ENCODE data around the gene GPC3. TPM values are rescaled to one million over a fixed set of nuclear protein-coding genes. Genes with fewer than 3 reads are reported as not detected.

The GPC3 gene
- total and polyA plus RNA-seq, 4 experiments from 2014 or later: 0.20 to 2.4 (median 0.22) TPM; not detected in 1

DNA sequence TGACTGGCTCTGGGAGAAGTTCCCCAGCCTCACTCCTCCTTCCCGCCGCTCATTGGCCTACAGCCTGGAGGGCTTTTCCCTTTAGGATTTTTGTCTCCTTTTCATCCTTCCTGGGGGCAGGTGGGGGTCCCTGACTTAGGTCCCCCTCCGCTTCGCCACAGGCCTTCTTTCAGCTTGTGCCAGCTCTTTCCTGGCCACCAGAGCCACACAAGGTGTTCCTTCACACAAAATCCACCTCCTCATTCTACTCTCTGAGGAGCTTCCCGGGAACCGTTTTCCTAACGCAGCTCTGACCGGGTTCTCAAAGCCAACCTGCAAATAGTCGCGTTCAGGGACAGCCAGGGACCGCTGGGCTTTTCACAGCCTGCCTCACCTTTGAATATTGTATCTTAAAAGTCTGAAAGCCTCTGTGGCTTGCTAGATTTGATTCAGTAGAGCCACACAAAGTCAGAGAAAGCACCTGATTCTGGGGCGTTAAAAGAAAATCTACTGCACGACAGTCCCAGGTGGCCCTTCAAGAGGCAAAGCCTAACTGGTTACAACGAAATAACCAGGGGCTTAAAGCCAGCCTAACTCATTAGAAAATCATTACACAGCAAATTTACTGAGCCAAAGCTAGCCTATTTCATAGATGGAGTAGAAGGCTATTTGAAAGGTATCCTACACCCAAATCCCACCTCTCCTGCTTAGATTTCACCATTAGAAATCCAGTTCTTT lies 731 bp upstream of the GPC3 start:
- Histone ChIP-seq H3K9me3 (ENCODE audit: control insufficient read depth in 1 of 2, low read length in 2 of 2) (no peaks in the 10 kb centered on the region), H3K4me1 (ENCODE audit: insufficient read depth, low read length) (peaks cover 6% of the 10 kb centered on the region), H3K27me3 (ENCODE audit: insufficient read depth, low read length) (no peaks in the 10 kb centered on the region), H3K4me3 (ENCODE audit: low read length in 2 of 2) (no peak overlapping the region), H3K36me3 (ENCODE audit: insufficient read depth, low read length) (no peaks in the 10 kb centered on the region), H3K27ac (ENCODE audit: low read depth, low read length) (no peak overlapping the region)
- Mint-ChIP-seq H3K9me3 (no peaks in the 10 kb centered on the region), H3K4me1 (peaks cover 0 to 10% (median 4%) of the 10 kb centered on the region in 4 donors), H3K4me3 (peak overlapping the region; percentile 60 to 81 (median 72)), H3K36me3 (no peaks in the 10 kb centered on the region), H3K27me3 (peaks cover 16 to 24% of the 10 kb centered on the region in 2 donors), H3K27ac (no peak overlapping the region)
- POLR2A ChIA-PET (ENCODE audit: partially characterized antibody): no interaction called here
- CTCF ChIA-PET (ENCODE audit: partially characterized antibody): interaction anchor here (1.0 kb wide), 1 partner anchor 64 kb away, joined by 3 read pairs; no protein-coding TSS in a partner anchor
- intact Hi-C loops (cut with micrococcal nuclease): no loop called here
- peak in 1 of 5 donors; percentile 1 for DNase-seq

DNA sequence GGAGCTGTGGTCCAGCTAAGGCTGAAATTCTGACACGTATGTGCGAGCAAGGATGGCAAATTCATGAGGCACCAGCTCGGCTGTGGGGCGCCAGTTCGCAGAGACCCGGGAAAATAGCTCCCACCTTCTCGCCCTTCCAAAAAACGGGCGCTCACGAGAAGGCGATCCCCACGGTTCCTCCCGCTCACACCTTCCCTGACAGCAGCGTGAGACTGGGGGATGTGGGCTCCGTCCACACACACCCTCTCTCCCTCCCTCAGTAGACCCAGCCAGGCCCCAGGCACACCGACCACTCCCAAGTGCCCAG lies 584 bp downstream of the GPC3 start:
- Histone ChIP-seq H3K9me3 (ENCODE audit: control insufficient read depth in 1 of 2, low read length in 2 of 2) (no peaks in the 10 kb centered on the region), H3K27me3 (ENCODE audit: insufficient read depth, low read length) (no peaks in the 10 kb centered on the region), H3K4me1 (ENCODE audit: insufficient read depth, low read length) (peaks cover 6% of the 10 kb centered on the region), H3K4me3 (ENCODE audit: low read length in 2 of 2) (no peak overlapping the region), H3K27ac (ENCODE audit: low read depth, low read length) (no peak overlapping the region), H3K36me3 (ENCODE audit: insufficient read depth, low read length) (no peaks in the 10 kb centered on the region)
- Mint-ChIP-seq H3K27ac (no peak overlapping the region), H3K4me3 (peak overlapping the region in 3 of 8 donors; percentile 24 to 59 (median 55)), H3K36me3 (no peaks in the 10 kb centered on the region), H3K9me3 (no peaks in the 10 kb centered on the region), H3K27me3 (peaks cover 16 to 24% of the 10 kb centered on the region in 2 donors), H3K4me1 (peaks cover 0 to 10% (median 4%) of the 10 kb centered on the region in 4 donors)
- no peak for DNase-seq
- ChIA-PET POLR2A (ENCODE audit: partially characterized antibody) (no interaction called here), CTCF (ENCODE audit: partially characterized antibody) (interaction anchor here (1.0 kb wide), 1 partner anchor 62 kb away, joined by 3 read pairs; no protein-coding TSS in a partner anchor)
- intact Hi-C loops (cut with micrococcal nuclease): no loop called here

GRCh38 chrX:133983974-133984845 lies 1.2 kb downstream of the GPC3 start:
- POLR2A ChIA-PET (ENCODE audit: partially characterized antibody): no interaction called here

DNA sequence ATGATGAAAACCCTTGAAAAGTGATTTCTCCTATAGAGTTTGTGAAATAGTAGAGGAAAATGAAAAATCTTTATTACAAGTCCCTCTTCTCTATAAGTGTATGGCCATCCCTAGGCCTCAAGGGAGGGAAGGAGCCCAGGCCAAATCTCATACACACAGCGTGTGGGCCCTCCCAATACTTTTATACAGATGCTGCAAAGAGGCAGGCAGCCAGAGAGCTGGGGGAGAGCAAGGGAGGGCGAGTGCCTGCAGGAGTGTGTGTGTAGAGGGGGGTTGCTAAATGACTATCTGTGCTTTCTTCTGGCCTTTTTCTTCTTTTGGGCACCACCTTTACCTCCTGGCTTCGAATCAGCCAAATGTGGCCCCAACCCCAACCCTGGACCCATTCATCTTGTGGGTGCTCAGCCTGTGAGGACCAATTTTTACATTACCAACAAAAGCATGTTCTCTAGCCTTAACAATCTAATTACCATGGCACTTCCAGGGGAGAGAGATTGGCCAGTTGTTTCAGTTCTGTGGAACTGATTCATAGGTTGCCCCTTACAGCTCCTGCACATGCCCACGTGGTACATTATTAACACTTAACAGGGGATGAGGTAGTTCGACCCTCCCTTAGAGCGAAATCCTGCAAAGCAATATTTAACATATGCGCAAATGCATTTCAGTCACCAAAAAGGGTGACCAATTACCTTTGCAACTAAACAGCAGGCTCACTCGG lies 2.0 kb downstream of the GPC3 start:
- peaks cover 16 to 24% of the 10 kb centered on the region in 2 donors for H3K27me3 Mint-ChIP-seq
- no peaks in the 10 kb centered on the region for H3K9me3 Mint-ChIP-seq
- H3K27ac Mint-ChIP-seq: no peak overlapping the region
- intact Hi-C loops (cut with micrococcal nuclease): no loop called here
- no peak overlapping the region for H3K27ac ChIP-seq (ENCODE audit: low read depth, low read length)
- H3K36me3 ChIP-seq (ENCODE audit: insufficient read depth, low read length): no peaks in the 10 kb centered on the region
- H3K9me3 ChIP-seq (ENCODE audit: control insufficient read depth in 1 of 2, low read length in 2 of 2): no peaks in the 10 kb centered on the region
- DNase-seq: no peak
- H3K27me3 ChIP-seq (ENCODE audit: insufficient read depth, low read length): no peaks in the 10 kb centered on the region
- peaks cover 0 to 10% (median 4%) of the 10 kb centered on the region in 4 donors for H3K4me1 Mint-ChIP-seq
- no peaks in the 10 kb centered on the region for H3K36me3 Mint-ChIP-seq
- ChIA-PET POLR2A (ENCODE audit: partially characterized antibody) (no interaction called here), CTCF (ENCODE audit: partially characterized antibody) (no interaction called here)
- peaks cover 6% of the 10 kb centered on the region for H3K4me1 ChIP-seq (ENCODE audit: insufficient read depth, low read length)
- peak overlapping the region in 2 of 8 donors; percentile 17 to 60 for H3K4me3 Mint-ChIP-seq
- no peak overlapping the region for H3K4me3 ChIP-seq (ENCODE audit: low read length in 2 of 2)

More at GRCh38 chrX:133983974-133984845, 1.2 kb downstream of the GPC3 start:
- intact Hi-C loops (cut with micrococcal nuclease): no loop called here
- no peak overlapping the region for H3K27ac Mint-ChIP-seq
- Histone ChIP-seq H3K36me3 (ENCODE audit: insufficient read depth, low read length) (no peaks in the 10 kb centered on the region), H3K4me3 (ENCODE audit: low read length in 2 of 2) (no peak overlapping the region), H3K4me1 (ENCODE audit: insufficient read depth, low read length) (peaks cover 6% of the 10 kb centered on the region), H3K27me3 (ENCODE audit: insufficient read depth, low read length) (no peaks in the 10 kb centered on the region), H3K9me3 (ENCODE audit: control insufficient read depth in 1 of 2, low read length in 2 of 2) (no peaks in the 10 kb centered on the region), H3K27ac (ENCODE audit: low read depth, low read length) (no peak overlapping the region)
- CTCF ChIA-PET (ENCODE audit: partially characterized antibody): no interaction called here
- peak overlapping the region in 6 of 8 donors; percentile 24 to 74 (median 55) for H3K4me3 Mint-ChIP-seq
- peaks cover 16 to 24% of the 10 kb centered on the region in 2 donors for H3K27me3 Mint-ChIP-seq
- H3K36me3 Mint-ChIP-seq: no peaks in the 10 kb centered on the region
- no peaks in the 10 kb centered on the region for H3K9me3 Mint-ChIP-seq
- H3K4me1 Mint-ChIP-seq: peaks cover 0 to 10% (median 4%) of the 10 kb centered on the region in 4 donors
- DNase-seq: no peak

DNA sequence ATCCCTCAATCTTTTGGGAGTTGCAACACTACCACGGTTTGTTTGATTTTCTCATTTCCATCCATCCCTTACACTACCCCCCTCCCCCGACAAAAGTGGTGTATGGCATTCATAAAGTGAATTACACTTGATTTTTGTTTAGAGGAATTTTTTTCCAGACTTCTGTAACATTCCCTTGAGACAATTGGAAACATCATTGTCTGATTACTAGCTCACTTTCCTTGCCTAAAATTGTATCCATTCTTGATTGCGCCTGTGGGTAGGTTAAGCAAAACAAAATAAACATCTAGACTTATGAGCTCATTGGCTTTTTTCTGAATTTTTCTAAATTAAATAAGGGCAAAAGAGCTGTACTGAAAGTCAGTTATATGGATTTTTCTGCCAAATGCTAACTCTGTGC lies 3.5 kb downstream of the GPC3 start:
- Histone ChIP-seq H3K4me3 (ENCODE audit: low read length in 2 of 2) (no peak overlapping the region), H3K27ac (ENCODE audit: low read depth, low read length) (no peak overlapping the region), H3K9me3 (ENCODE audit: control insufficient read depth in 1 of 2, low read length in 2 of 2) (no peaks in the 10 kb centered on the region), H3K4me1 (ENCODE audit: insufficient read depth, low read length) (peaks cover 6% of the 10 kb centered on the region), H3K27me3 (ENCODE audit: insufficient read depth, low read length) (no peaks in the 10 kb centered on the region), H3K36me3 (ENCODE audit: insufficient read depth, low read length) (no peaks in the 10 kb centered on the region)
- CTCF ChIA-PET (ENCODE audit: partially characterized antibody): no interaction called here
- H3K4me1 Mint-ChIP-seq: peaks cover 0 to 10% (median 2%) of the 10 kb centered on the region in 4 donors
- no peaks in the 10 kb centered on the region for H3K36me3 Mint-ChIP-seq
- H3K9me3 Mint-ChIP-seq: no peaks in the 10 kb centered on the region
- intact Hi-C loops (cut with micrococcal nuclease): no loop called here
- H3K4me3 Mint-ChIP-seq: no peak overlapping the region
- no peak for DNase-seq
- POLR2A ChIA-PET (ENCODE audit: partially characterized antibody): no interaction called here
- H3K27me3 Mint-ChIP-seq: peaks cover 16 to 20% of the 10 kb centered on the region in 2 donors
- no peak overlapping the region for H3K27ac Mint-ChIP-seq

DNA sequence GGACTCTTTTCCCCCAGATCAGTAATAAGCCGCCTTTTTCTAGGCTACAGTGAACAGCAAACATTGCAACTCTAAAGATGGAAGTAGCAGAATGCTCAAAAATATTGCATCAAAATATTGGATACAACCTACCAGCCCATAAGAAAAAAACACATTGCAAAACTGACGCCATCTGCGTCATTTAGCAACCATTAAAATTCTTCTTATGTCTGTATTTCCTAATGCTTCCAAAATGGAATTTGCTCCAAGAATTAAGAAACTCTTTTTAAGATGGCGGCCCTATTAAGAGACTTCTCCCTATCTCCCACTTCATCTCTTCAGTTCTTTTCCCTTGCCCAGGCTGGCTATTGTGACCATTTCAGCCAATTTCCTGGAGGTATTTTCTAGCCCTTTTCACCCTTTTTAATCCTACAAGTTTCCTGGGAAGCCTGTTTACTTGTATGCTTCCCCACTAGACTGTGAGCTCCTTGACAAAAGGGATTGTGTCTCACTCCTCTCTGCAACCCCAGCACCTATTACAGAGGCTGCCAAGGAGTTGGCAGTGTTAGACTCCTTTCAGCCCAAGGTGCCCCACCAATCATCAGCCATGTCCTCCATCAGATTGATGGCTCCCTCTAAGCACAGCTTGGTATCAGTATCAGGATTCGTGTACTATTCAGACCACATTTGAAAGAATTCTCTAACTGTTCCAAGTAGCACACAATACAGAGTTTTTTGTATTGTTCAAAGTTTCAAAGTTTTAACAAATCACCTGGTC lies 4.4 kb downstream of the GPC3 start:
- Mint-ChIP-seq H3K4me1 (peaks cover 0 to 7% (median 2%) of the 10 kb centered on the region in 4 donors), H3K9me3 (no peaks in the 10 kb centered on the region), H3K4me3 (no peak overlapping the region), H3K27me3 (peaks cover 16 to 20% of the 10 kb centered on the region in 2 donors), H3K27ac (no peak overlapping the region), H3K36me3 (no peaks in the 10 kb centered on the region)
- Histone ChIP-seq H3K27me3 (ENCODE audit: insufficient read depth, low read length) (no peaks in the 10 kb centered on the region), H3K4me3 (ENCODE audit: low read length in 2 of 2) (no peak overlapping the region), H3K36me3 (ENCODE audit: insufficient read depth, low read length) (no peaks in the 10 kb centered on the region), H3K27ac (ENCODE audit: low read depth, low read length) (no peak overlapping the region), H3K9me3 (ENCODE audit: control insufficient read depth in 1 of 2, low read length in 2 of 2) (no peaks in the 10 kb centered on the region), H3K4me1 (ENCODE audit: insufficient read depth, low read length) (peaks cover 6% of the 10 kb centered on the region)
- peak in 1 of 5 donors; percentile 23 for DNase-seq
- intact Hi-C loops (cut with micrococcal nuclease): no loop called here
- POLR2A ChIA-PET (ENCODE audit: partially characterized antibody): no interaction called here
- CTCF ChIA-PET (ENCODE audit: partially characterized antibody): no interaction called here

Measured in CD4-positive, alpha-beta memory T cell (primary cell).